ENCODE results near the gene INPPL1. TPM values are rescaled to one million over a fixed set of nuclear protein-coding genes. Genes with fewer than 3 reads are reported as not detected.

Gene INPPL1
- total RNA-seq, 1 experiment from 2014 or later = 214 TPM

- no peak overlapping the region for H4K5ac ChIP-seq (ENCODE audit: insufficient read length, low read depth, low read length)
- no peak overlapping the region for H4K91ac ChIP-seq (ENCODE audit: insufficient read length, low read depth, low read length)
- no peak overlapping the region for H3K27ac ChIP-seq (ENCODE audit: insufficient read length, low read depth, low read length)
- peaks cover 3% of the 10 kb centered on the region for H3K79me1 ChIP-seq (ENCODE audit: insufficient read depth, low read depth, low read length, poor library complexity, severe bottlenecking)
- H2BK15ac ChIP-seq (ENCODE audit: low read depth, low read length) = no peak overlapping the region
- no peak overlapping the region for H2BK12ac ChIP-seq (ENCODE audit: insufficient read length, low read depth, low read length)
- peaks cover 14% of the 10 kb centered on the region for H3K23me2 ChIP-seq (ENCODE audit: insufficient read length, low read depth, low read length, poor library complexity, severe bottlenecking)
- H3K4me2 ChIP-seq (ENCODE audit: insufficient read depth, insufficient read length, low read length) = no peak overlapping the region
- H3T11ph ChIP-seq (ENCODE audit: low read length) = no peak overlapping the region
- H4K8ac ChIP-seq (replicated peaks; ENCODE audit: insufficient read length, low read depth, low read length) = no peak overlapping the region
- no peak overlapping the region for H3K14ac ChIP-seq (ENCODE audit: insufficient read depth, low read length)
- H2BK5ac ChIP-seq (ENCODE audit: insufficient read length, low read length) = no peak overlapping the region
- peaks cover 2% of the 10 kb centered on the region for H4K20me1 ChIP-seq (ENCODE audit: control insufficient read depth, insufficient read depth, insufficient read length)
- H3K4ac ChIP-seq (ENCODE audit: low read depth, low read length) = no peak overlapping the region
- Mint-ChIP-seq H3K36me3 (ENCODE audit: insufficient read depth in 1 of 3, low read depth in 3 of 3) (peaks cover 31 to 78% (median 74%) of the 10 kb centered on the region in 3 experiments; a peak in 6 of 7 replicates), H3K27me3 (ENCODE audit: low read depth) (no peaks in the 10 kb centered on the region), H3K27ac (no peak overlapping the region; a peak in 1 of 7 replicates), H3K9me3 (no peaks in the 10 kb centered on the region), H3K4me3 (no peak overlapping the region), H3K4me1 (peaks cover 12 to 19% of the 10 kb centered on the region in 2 experiments)
- TF ChIP-seq, protein P1, sequence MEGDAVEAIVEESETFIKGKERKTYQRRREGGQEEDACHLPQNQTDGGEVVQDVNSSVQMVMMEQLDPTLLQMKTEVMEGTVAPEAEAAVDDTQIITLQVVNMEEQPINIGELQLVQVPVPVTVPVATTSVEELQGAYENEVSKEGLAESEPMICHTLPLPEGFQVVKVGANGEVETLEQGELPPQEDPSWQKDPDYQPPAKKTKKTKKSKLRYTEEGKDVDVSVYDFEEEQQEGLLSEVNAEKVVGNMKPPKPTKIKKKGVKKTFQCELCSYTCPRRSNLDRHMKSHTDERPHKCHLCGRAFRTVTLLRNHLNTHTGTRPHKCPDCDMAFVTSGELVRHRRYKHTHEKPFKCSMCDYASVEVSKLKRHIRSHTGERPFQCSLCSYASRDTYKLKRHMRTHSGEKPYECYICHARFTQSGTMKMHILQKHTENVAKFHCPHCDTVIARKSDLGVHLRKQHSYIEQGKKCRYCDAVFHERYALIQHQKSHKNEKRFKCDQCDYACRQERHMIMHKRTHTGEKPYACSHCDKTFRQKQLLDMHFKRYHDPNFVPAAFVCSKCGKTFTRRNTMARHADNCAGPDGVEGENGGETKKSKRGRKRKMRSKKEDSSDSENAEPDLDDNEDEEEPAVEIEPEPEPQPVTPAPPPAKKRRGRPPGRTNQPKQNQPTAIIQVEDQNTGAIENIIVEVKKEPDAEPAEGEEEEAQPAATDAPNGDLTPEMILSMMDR (conservative IDR thresholded peaks at IDR 0.05) = no peak
- no peak for DNase-seq
- H2BK120ac ChIP-seq (ENCODE audit: low read depth, low read length, poor library complexity, severe bottlenecking) = no peak overlapping the region
- no peak overlapping the region for H2AK5ac ChIP-seq (ENCODE audit: insufficient read length, low read length)
- no peaks in the 10 kb centered on the region for H3K9me3 ChIP-seq (ENCODE audit: control insufficient read depth, low read depth, low read length)
- H3K23ac ChIP-seq (ENCODE audit: insufficient read length, low read depth, low read length) = no peak overlapping the region
- no peak overlapping the region for H2BK20ac ChIP-seq (ENCODE audit: low read depth, low read length, poor library complexity, severe bottlenecking)
- H3K4me1 ChIP-seq (ENCODE audit: insufficient read depth, low read length) = no peaks in the 10 kb centered on the region; the same call in 1 of the 2 replicates
- no peak overlapping the region for H3K18ac ChIP-seq (ENCODE audit: insufficient read length, low read depth, low read length)
- no peak overlapping the region for H3K9ac ChIP-seq (ENCODE audit: extremely low read depth, insufficient read length, low read length)
- no peak overlapping the region for H3K56ac ChIP-seq (ENCODE audit: insufficient read length, low read depth, low read length)
- no CpG with 5 or more reads among the region's 7 CpGs for WGBS (ENCODE audit: extremely low coverage, insufficient read length, low lambda C conversion rate)
- no peak overlapping the region for H2AFZ ChIP-seq (ENCODE audit: low read length)
- no peaks in the 10 kb centered on the region for H3K27me3 ChIP-seq (ENCODE audit: insufficient read depth, low read length)
- peaks cover 4% of the 10 kb centered on the region; the same call in 1 of the 2 replicates for H3K79me2 ChIP-seq (ENCODE audit: insufficient read depth, low read length)
These were observed 4.3 kb downstream of the INPPL1 start for GRCh38 chr11:72228844-72229231.
